Mesodermal cell (in vitro differentiated cells): ENCODE measurements around the gene N4BP2.

Experiments
- H3K27ac ChIP-seq: 2 replicates; pipeline ENCODE4 v1.7.0; 2013; ENCODE audit warnings: mild to moderate bottlenecking, low read depth, low read length, moderate library complexity; ENCODE audit not compliant: severe bottlenecking
- H3K36me3 ChIP-seq: 2 replicates; pipeline ENCODE4 v1.7.1; 2013; ENCODE audit warnings: mild to moderate bottlenecking, low read length, moderate library complexity; ENCODE audit not compliant: control insufficient read depth, insufficient read depth
- H3K4me1 ChIP-seq: one replicate; pipeline ENCODE4 v1.7.1; 2013; ENCODE audit warnings: mild to moderate bottlenecking, low read length; ENCODE audit not compliant: insufficient read depth, control insufficient read depth, poor library complexity, severe bottlenecking
- H3K4me3 ChIP-seq: 2 replicates; pipeline ENCODE4 v1.7.0; 2013; ENCODE audit warnings: low read length, control low read depth, mild to moderate bottlenecking; ENCODE audit not compliant: insufficient read depth, poor library complexity, severe bottlenecking; ENCODE audit errors: extremely low read depth
- H3K9me3 ChIP-seq: 2 replicates; pipeline ENCODE4 v1.7.1; 2013; ENCODE audit warnings: mild to moderate bottlenecking, low read length, moderate library complexity; ENCODE audit not compliant: control insufficient read depth
- WGBS, 2 experiments: methylation state at CpG; one replicate each; pipeline ENCODE4 v1.1.5; 2013; ENCODE audit warnings: missing lambda C conversion rate in 2 of 2; ENCODE audit not compliant: insufficient coverage in 2 of 2; 5-methylcytosine and 5-hydroxymethylcytosine counted together

The N4BP2 gene

DNA sequence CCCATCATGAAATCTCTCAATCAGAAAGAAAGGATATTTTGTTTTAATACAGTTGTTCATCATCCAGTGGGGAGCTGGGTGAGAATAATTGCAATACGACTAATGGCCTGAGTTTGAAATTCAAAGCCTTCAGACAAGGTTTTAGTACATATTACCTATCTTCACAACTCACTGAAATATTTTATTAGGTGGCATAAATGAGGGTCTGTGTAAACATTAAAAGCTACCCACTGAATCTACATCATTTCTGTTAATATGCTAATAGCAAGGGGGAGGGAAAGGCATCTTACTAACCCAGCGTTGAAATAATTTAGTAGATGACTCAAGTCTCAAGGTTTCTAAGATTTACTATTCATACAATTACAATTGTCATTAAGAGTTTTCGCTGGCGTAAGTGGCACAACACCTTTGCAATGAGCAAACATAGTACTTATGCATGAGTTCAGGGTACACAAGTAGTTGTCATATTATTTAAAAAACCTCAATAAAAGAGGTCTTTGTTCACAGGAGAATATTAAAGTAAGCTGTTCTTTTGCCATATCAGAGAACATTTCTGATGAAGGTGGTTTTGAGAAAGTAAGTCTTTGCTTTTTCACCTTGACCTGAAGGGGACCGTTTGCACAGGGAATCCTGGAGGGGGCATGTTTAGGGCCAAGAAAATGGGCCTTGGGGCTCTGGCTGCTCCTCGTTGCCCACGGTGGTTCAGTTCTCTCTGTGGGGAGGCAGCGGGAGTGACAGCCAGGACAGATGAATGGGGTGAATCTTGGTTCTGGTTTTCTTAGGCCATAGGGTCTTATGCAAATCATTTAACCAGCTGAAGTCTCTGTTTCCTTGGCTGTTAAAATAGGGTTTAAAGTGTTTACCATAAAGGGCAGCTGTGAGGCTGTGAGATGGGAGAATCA lies 135.7 kb downstream of the N4BP2 start:
- WGBS, 2 experiments: 56 to 72% methylated on average over 4 of the region's 8 CpGs
- H3K4me1 ChIP-seq: peaks cover 19% of the 10 kb centered on the region
- H3K27ac ChIP-seq: no peak overlapping the region
- H3K9me3 ChIP-seq: no peaks in the 10 kb centered on the region
- H3K4me3 ChIP-seq: no peak overlapping the region
- H3K36me3 ChIP-seq: no peaks in the 10 kb centered on the region

DNA sequence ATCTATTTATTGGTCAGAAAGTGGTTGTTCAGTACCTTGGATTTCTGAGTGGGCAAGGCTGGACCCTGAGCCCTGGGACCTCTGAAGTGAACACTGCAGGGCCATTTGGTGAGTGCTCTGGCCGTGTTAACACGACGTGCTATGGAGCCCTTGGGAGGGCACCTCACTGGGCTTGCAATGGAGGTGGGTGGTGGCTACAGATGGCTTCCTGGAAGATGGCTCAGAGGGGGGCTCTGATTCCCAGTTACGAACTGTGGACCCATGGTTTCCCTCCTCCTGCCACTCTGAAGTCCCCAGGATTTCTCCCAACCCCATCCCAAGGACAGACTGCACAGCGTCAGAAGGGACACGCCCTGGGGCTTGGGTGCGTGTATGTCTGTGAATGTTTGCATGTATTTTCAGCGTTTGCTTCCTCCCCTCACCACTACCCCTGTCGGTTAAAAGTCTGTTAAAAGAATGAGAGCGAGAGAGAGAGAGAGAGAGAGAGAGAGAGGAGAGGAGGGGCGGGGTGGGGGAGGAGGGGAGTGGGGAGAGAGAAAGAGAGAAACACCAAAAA lies 136.4 kb downstream of the N4BP2 start:
- no peaks in the 10 kb centered on the region for H3K36me3 ChIP-seq
- H3K27ac ChIP-seq: no peak overlapping the region
- WGBS, 2 experiments: 70% methylated on average over 3 of the region's 11 CpGs; no CpG with 5 or more reads in 1 of the 2 experiments
- no peak overlapping the region for H3K4me3 ChIP-seq
- no peaks in the 10 kb centered on the region for H3K9me3 ChIP-seq
- peaks cover 19% of the 10 kb centered on the region for H3K4me1 ChIP-seq

DNA sequence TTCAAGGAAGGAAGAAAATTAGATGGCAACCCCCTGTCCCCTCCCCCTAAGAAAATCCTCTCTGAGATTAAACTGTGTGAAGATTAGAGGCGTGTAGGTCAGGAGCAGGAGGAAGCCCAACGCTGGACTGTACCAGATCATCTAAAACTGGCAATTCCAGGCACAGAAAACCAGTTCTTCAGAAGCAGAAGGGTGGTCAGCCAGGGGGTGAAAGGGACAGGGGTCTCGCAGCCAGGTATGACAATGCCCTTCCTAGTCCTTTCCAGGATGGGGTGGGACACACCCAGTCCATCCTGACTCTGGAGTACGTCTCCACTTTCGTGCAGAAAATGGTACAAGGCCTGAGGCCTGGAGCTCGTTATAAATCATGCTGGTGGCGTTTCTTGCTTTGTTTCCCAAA lies 136.9 kb downstream of the N4BP2 start:
- no peak overlapping the region for H3K4me3 ChIP-seq
- peaks cover 24% of the 10 kb centered on the region for H3K4me1 ChIP-seq
- no peak overlapping the region for H3K27ac ChIP-seq
- 93 to 95% methylated on average over 6 to 7 of the region's 7 CpGs for WGBS, 2 experiments
- no peaks in the 10 kb centered on the region for H3K36me3 ChIP-seq
- no peaks in the 10 kb centered on the region for H3K9me3 ChIP-seq

DNA sequence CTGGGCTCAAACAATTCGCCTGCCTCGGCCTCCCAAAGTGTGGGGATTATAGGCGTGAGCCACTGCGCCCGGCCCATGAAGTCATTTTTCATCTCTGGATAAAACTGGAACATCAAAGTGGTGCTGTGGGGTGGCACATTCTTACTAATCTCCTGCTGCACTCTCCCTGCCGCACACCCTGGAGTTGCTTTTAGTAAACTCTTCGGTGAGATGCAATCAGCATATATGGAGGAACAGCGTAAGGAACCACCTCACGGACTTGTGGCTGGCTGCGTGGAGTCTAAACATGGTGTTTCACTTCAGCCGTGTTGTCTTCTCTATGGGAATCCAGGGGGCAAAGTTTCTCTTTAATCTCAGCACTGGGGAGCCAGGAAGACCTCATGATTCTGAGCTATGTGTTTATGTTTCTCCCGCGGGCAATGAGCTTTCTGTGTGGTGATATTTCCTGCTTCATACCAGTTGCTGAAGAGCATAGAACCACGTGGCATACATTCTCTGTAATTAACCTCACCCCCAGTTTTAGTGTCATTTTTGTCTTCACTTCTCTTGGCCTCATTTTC lies 138.0 kb downstream of the N4BP2 start:
- H3K9me3 ChIP-seq: no peaks in the 10 kb centered on the region
- peak overlapping the region; percentile 36 for H3K27ac ChIP-seq
- no peak overlapping the region for H3K4me3 ChIP-seq
- 75 to 96% methylated on average over 11 to 13 of the region's 14 CpGs for WGBS, 2 experiments
- H3K4me1 ChIP-seq: peaks cover 26% of the 10 kb centered on the region
- H3K36me3 ChIP-seq: no peaks in the 10 kb centered on the region

DNA sequence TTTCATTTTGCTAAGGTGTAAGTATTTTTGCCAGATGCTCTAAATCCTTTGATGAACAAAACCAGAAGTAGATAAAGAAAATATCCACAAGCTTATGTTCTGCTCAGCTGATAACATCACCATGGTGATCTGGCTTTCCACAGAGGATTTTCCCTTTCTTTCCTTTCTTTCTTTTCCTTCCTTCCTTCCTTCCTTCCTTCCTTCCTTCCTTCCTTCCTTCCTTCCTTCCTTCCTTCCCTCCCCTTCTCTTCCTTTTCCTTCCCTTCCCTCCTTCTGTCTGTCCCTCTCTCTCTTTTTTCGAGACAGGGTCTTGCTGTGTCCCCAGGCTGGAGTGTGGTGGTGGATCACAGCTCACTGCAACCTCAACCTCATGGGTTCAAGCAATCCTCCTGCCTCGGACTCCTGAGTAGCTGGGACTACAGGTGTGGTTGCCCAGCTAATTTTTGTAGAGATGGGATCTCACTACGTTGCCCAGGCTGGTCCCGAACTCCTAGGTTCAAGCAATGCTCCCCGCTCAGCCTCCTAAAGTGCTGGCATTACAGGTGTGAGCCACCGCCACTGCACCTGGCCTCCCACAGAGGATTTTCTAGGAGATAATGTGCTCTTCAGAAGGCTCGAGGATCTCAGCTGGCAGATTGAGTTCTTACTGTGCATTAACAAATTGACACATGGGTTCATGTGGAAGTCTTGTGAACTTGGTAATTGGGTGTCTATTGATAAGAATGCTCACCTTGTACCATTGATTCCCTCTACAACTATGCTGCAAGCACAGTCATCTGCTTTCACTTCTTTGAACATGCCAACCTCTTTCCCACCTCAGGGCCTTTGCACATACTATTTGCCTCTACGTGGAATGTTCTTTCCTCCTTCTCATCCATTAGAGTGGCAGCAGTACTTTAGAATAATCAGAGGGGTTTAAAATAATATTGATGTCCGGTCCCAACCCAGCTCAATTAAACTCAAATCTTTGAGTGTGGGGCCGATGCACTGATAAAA lies 138.8 kb downstream of the N4BP2 start:
- Histone ChIP-seq H3K4me3 (no peak overlapping the region), H3K9me3 (no peaks in the 10 kb centered on the region), H3K27ac (no peak overlapping the region), H3K36me3 (no peaks in the 10 kb centered on the region), H3K4me1 (peaks cover 26% of the 10 kb centered on the region)
- WGBS, 2 experiments: 83 to 100% methylated on average over 7 to 8 of the region's 10 CpGs

DNA sequence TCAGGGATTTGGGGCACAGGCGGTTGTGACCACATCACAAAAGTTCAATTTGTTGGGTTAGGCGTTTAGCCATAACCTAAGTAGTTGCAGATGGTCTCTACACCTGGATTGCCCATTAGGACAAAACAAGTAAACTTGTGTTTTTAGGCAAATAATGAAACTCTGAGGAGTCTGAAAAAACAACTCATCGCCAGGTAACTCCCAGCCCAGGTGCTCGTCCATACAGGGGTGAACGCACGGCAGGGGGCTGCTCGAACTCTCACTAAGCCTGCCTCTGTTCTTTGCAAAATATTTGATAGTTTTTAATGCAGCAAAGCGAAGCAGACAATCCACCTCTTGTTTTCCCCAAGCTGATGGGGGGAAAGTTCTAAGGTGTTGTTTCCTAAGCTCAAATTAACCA lies 139.6 kb downstream of the N4BP2 start:
- H3K4me1 ChIP-seq: peaks cover 26% of the 10 kb centered on the region
- 80 to 89% methylated on average over 6 to 7 of the region's 8 CpGs for WGBS, 2 experiments
- no peaks in the 10 kb centered on the region for H3K36me3 ChIP-seq
- H3K9me3 ChIP-seq: no peaks in the 10 kb centered on the region
- no peak overlapping the region for H3K4me3 ChIP-seq
- no peak overlapping the region for H3K27ac ChIP-seq

DNA sequence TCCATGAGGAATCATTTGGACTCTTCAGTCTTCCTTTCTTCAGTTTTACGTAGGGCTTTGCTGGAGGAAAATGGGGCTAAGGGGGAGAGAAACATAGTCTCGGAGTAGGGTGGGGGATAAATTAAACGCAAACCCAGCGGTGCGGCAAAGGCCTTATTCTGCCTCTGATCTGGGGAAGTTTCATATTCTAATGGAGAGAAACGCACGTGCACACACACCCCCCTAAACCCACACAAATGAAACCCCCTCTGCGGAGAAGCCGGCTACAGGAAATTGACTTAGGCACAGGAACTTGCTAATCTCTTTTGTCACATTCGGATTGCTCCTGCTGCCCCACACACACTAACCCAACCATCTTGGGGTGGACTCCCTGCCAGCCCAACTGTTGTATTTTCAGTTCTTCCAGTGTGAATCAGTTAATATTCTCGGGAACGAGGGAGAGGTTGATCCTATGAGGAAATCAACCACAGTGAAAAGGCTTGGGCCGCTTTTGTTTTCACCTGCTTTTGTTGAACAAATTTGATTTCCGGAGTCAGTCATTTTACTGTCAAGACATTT lies 140.2 kb downstream of the N4BP2 start, which contains the start of gene RHOH:
Gene RHOH (plus strand): TSS at position 308 of the 558 bp plus-strand sequence. CDS start 46,356 bp downstream, outside the sequence.
- WGBS, 2 experiments: 38 to 39% methylated on average over 4 to 6 of the region's 14 CpGs
- Histone ChIP-seq H3K27ac (no peak within 1 kb of the TSS), H3K9me3 (no peaks in the 10 kb centered on the region), H3K36me3 (no peaks in the 10 kb centered on the region), H3K4me1 (peaks cover 26% of the 10 kb centered on the region), H3K4me3 (peak within 1 kb of the TSS; percentile 12)

DNA sequence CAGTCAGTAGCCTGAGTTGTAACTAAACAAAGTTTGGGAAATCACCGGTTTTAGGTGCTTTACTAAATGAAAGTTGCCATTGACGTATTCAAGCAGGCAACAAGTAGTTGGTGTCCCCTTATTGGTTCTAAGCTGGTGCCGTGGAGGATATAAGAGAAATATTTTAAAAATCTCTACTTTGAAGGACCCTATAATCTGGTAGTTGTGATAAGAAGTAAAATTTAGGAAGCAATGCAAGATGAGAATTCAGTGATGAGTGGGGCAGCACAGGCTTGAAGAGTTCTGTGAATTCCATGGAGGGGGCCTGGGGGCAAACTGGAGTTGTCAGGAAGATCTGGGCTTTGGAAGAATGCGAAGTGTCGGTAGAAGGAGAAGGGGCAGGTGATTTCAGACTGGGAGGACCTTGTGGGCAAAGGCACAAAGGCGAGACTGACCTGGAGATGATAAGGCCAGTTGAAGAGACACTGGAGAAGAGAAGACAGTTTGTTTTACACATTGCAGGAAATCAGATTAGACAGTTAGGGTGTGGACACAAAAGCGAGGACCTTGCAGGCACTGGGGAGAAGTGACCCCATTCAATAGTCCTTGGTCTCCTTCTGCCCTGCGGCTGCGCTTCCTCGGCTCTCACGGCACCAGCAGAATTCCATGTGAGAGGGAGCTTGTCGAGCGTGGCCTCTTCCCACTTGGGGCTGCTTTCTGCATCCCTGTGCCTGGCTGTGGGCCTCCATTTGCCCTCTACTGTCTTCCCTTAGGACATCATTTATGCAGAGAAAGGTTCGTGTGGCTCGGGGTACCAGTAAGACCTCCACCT lies 141.4 kb downstream of the N4BP2 start:
- Histone ChIP-seq H3K27ac (no peak overlapping the region), H3K4me3 (peak overlapping the region; percentile 12), H3K9me3 (no peaks in the 10 kb centered on the region), H3K36me3 (no peaks in the 10 kb centered on the region), H3K4me1 (peaks cover 24% of the 10 kb centered on the region)
- 86% methylated on average over 10 to 12 of the region's 15 CpGs for WGBS, 2 experiments

DNA sequence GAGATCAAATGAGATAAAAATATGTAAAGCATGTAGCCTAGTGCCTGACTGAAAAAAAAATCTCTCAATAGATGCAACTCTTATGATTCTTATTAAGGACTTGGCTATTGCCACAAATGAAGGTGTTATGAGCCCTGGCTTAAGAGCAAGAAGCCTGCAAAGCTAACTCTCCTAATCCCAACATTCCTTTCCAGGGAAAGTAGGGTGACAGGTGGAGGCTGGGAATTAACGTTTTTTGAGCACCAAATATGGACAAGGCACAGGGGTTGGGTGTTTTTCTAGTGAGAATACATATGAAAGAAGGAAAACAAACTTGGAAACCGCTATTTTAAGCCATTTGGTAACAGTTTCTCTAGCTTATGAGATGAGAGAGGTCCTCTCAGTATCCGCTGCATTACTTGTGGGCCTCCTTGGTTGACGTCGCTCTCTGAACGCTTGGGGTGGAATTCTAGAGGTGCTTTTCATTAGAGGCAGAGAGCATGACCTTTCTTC lies 142.6 kb downstream of the N4BP2 start:
- no peaks in the 10 kb centered on the region for H3K9me3 ChIP-seq
- H3K27ac ChIP-seq: no peak overlapping the region
- H3K4me1 ChIP-seq: peaks cover 19% of the 10 kb centered on the region
- no peaks in the 10 kb centered on the region for H3K36me3 ChIP-seq
- H3K4me3 ChIP-seq: no peak overlapping the region
- WGBS, 2 experiments: 70 to 88% methylated on average over 2 to 4 of the region's 6 CpGs
